Ecto neural progenitor cell (in vitro differentiated cells): ENCODE data around the gene PLEKHB2.
"Not testable (repeated sequence)": the region's sequence is repeated elsewhere in the genome, so short reads cannot be mapped to it uniquely, and the experiment has no call there.

Experiments
- DNase-seq: peaks from one replicate; pipeline ENCODE4 v3.0.0-alpha.2; 2018; ENCODE audit warnings: low spot score

Gene PLEKHB2

DNA sequence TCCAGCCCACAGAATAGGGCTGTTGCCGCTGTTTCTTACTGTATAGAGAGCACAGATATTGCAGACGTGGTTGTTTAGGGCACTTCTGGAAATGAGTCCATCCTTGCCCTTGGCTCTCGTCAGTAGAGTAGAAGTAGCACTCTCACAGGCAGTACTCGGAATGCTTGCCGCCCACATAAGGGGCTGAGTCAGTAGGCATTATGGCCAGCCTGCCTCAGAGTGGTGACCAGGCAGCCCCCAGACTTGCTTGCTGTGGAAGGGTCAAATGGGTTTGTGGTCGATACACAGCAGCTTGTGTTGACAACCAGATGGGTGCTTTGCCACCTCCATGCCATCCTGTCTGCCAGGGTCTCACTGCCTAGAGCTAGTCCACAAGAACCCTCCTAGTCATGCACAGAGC, 38.7 kb downstream of the PLEKHB2 start:
- DNase-seq = no peak

- no peak for DNase-seq
Measured at GRCh38 chr2:131145040-131145439, 39.9 kb downstream of the PLEKHB2 start.

DNA sequence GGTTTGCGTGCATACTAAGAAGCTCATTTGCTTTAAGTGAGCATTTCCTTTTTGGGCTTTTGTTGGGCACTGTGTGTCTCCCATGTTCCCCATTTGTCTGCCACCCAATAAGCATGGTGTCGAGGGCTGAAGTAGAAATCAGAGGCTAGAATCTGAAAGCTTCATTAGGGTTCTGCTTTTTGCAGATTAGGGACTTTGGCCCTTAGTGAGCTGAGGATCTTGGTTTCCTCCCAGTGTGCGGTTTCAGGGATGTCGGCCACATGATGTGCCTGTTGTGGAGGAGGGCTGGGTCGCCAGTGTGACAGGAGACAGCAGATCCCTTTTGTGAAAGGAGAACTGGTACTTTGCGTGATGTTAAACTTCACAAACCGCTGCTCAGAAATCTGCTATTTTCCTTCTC, 41.1 kb downstream of the PLEKHB2 start:
- no peak for DNase-seq

- DNase-seq = no peak
Measured at GRCh38 chr2:131146749-131147148, 41.6 kb downstream of the PLEKHB2 start.

DNA sequence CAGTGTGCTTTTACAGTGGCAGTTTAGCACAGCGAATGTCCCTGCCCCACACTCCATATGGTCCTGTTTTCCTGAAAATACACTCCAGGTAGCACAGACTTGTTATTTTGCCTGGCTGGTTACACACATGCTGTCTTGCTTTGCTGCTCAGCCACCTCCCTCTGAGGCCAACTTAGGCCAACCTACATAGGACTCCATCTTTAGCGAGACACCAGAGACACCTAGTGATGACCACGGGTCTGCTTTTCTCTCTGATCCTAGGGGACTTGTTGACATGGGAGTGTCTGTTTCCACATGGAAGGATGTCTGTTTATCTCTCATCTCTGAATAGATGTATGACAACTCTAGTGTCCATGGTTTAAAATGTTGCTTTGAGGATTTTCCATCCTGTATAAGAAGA, 43.3 kb downstream of the PLEKHB2 start:
- no peak for DNase-seq

DNA sequence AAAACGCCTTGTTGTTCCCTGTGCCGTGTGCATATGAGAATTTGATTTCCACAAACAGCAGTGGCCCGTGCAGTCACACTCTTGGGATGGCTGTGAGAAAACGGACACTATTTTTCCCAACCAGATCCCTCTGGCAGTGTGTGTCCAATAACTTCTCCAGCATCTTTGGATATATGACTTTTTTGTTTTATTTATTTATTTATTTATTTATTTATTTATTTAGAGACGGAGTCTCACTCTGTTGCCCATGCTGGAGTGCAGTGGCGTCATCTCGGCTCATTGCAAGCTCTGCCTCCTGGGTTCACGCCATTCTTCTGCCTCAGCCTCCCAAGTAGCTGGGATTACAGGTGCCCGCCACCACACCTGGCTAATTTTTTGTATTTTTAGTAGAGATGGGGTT, 45.0 kb downstream of the PLEKHB2 start:
- DNase-seq = not testable (repeated sequence)

- DNase-seq = no peak
Measured at GRCh38 chr2:131151398-131151797, 46.3 kb downstream of the PLEKHB2 start.

- DNase-seq = no peak
Measured at GRCh38 chr2:131152074-131152473, 46.9 kb downstream of the PLEKHB2 start.

- DNase-seq = no peak
Measured at GRCh38 chr2:131153529-131153928, 48.4 kb downstream of the PLEKHB2 start.

GRCh38 chr2:131154071-131154531, 49.0 kb downstream of the PLEKHB2 start:
- peak; percentile 81 for DNase-seq

- DNase-seq = no peak
Measured at GRCh38 chr2:131154647-131155046, 49.5 kb downstream of the PLEKHB2 start.

DNA sequence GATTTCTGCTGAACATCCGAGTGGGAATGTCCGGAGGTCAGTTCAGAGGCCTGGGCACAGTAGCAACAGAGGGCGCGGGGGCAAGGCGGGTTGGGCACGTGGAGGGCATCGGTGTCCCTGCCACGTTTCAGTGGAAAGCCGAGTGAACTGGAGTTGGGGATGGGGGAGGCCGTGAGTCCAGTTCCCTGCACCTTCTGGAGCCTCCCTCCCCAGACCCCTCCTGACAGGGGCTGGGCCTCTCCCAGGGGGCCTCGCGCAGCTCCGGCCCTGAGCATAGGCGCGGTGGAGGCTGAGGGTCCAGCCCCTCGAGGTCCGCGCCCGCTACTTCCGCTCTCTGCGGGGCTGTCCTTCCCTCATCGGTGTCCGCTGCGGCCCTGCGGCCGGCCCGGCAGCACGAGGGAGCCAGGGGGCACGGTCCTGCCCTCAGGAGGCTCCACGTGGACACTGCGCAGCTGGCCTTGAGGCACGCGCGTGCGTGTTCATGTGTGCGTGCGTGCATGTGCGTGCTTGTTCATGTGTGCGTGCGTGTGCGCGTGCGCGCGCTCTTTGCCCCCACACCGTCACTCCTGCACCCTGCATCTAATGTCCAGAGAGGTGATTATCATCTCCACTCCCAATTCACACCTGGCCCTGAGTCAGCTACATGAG, 50.2 kb downstream of the PLEKHB2 start:
- no peak for DNase-seq

DNA sequence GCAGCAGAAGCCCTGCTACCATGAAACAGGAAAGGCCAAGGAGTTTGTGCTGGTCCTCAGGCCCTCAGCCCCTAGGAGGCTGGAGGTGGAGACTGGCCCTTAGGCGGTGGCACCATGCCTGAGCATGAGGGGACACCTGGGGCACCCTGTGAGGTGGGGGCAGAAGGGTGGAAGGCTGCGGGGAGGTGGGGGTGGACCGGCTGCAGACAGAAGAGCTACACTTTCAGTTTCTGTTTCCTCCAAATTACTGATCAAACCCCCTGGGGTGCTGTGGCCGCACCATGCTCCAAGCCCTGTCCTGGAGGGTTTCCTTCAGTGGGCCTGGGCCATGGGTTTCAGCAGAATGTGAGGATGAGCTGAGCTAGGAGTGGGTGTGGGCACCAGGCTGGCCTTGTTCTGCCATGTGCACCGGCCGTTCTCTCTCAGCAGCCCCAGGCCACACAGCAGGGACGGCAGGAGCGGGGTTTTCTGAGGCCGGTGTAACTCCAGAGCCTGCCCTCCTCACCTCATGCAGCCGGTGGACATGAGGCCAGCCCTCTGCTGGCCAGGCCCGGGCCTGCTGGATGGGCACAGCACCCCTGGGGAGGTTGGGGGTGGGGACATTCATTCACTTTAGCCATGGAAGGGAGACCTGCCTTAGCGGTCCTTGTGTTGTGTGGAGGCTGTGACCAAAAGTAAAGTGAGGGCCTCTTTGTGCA, 51.5 kb downstream of the PLEKHB2 start:
- DNase-seq = no peak

DNA sequence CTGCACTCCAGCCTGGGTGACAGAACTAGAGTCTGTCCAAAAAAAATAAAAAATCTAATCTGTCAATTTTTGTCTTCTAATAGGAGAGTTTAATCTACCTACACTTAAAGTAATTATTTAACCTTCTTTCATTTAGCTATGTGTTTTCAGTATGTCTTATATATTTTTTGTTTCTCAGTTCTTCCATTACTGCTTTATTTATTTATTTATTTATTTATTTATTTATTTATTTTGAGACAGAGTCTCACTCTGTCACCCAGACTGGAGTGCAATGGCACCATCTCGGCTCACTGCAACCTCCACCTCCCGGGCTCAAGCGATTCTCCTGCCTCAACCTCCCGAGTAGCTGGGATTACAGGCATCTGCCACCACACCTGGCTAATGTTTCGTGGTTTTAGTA, 60.4 kb downstream of the PLEKHB2 start:
- not testable (repeated sequence) for DNase-seq

DNA sequence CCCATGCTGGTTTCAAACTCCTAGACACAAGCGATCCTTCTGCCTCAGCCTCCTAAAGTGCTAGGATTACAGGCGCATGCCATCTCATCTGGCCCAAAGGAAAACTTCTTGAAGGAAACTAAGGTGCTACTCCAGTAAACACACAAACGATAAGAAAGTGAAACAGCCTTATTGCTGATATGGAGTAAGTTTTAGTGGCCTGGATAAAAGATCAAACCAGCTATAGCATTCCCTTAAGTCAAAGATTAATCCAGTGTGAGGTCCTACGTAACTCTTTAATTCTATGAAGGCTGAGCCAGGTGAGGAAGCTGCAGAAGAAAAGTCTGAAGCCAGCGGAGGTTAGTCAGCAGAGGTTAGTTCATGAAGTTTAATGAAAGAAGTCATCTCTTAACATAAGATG, 63.4 kb downstream of the PLEKHB2 start:
- DNase-seq = no peak

- DNase-seq = not testable (repeated sequence)
Measured at GRCh38 chr2:131178050-131178449, 72.9 kb downstream of the PLEKHB2 start.

DNA sequence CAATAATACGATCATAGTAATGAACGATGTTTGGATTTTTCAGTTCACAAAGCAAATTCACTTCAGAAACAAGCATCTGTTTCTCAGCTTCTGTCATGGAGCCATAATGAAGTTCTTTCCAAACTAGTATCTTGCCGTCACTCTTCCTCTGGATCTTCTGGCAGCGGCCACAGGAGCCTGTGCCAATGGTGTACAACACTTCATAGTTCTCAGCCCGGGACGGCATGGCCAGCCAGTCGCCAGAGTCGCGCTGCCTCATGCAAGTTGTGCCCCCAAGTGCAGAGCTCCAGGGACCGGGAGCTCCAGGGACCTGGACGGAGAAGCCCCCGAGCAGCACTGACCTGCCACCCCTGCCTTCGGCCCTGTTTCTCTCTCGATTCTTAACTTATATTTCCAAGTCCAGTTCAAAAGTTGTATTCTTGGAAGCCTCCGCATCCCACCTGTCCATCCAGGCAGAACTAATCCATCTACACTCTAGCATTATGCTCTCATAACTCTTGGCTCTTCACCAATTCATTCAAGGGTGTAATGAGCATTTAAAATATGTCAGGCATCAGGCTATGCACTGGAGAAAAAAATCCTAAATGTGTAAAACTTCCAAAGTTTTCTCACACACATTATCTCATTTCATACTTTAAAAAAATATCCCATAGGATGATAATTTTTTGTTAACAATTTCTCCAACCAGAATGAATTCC, 73.7 kb downstream of the PLEKHB2 start:
- DNase-seq = not testable (repeated sequence)

GRCh38 chr2:131181451-131181850, 76.3 kb downstream of the PLEKHB2 start:
- not testable (repeated sequence) for DNase-seq

DNA sequence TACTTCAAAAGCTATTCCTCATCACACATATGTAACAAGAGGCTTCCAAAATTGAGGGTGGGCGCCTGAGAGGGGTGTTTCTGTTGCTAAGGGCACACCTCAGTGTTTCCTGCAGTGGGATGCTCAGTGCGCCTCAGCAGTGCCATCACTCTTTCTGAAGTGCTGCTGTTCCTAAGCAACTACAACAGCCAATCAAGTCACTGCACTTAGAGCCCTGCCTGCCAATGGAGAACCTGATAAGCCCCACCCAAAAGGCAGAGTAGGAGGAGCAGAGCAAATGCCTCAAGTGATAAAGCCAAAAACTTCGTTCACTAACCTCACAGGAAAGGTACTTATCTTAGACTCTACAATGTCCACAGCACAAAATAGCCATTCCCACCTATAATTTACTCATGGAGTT, 88.3 kb downstream of the PLEKHB2 start:
- DNase-seq = not testable (repeated sequence)

DNA sequence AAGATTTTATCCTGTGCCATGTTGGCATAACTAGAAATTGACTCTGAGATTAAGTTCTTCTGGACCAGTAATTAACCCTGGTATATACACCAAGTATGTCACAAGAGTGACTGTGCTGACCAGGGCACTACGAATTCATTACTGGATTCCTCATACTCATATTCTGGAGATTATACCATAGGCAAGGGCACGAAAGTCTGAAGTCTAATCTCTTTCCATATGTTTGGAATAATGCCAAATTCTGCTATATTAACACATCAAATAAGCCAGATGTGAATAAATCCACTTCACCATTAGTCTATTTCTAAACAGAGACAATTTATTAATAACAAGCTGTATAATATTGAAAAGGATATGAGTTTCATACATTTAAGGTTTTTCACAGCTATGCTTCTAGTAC, 91.0 kb downstream of the PLEKHB2 start:
- not testable (repeated sequence) for DNase-seq
